Liver (tissue), 9 donors: ENCODE results near the gene BEST4. TPM values are rescaled to one million over a fixed set of nuclear protein-coding genes. Genes with fewer than 3 reads are reported as not detected.
A peak's percentile ranks its signal among the peaks of the same experiment; 100 is the strongest.

ENCODE experiments used
- DNase-seq: peaks from one replicate; pipeline ENCODE4 v3.0.0-alpha.2; 2017; ENCODE audit warnings: low spot score
- H3K27ac ChIP-seq, 2 donors: one replicate each; pipeline ENCODE4 v1.7.0; 2013; ENCODE audit warnings: inconsistent platforms in 2 of 2, low read length in 2 of 2, control low read depth in 1 of 2, low read depth in 1 of 2, mild to moderate bottlenecking in 1 of 2
- H3K27me3 ChIP-seq, 4 donors: one replicate each; pipeline versions ENCODE4 v1.6.1 to v1.7.0; 2013; ENCODE audit warnings: low read length in 3 of 4, inconsistent platforms in 1 of 4, mild to moderate bottlenecking in 1 of 4, moderate library complexity in 1 of 4; ENCODE audit not compliant: control insufficient read depth in 4 of 4, insufficient read depth in 4 of 4
- H3K36me3 ChIP-seq, 4 donors: one replicate each; pipeline versions ENCODE4 v1.6.1 to v1.7.0; 2013; ENCODE audit warnings: low read length in 3 of 4, mild to moderate bottlenecking in 3 of 4, low read depth in 1 of 4, moderate library complexity in 1 of 4; ENCODE audit not compliant: control insufficient read depth in 4 of 4, insufficient read depth in 3 of 4
- H3K4me1 ChIP-seq, 4 donors: one replicate each; pipeline versions ENCODE4 v1.6.1 to v1.7.0; 2013; ENCODE audit warnings: low read length in 3 of 4, mild to moderate bottlenecking in 3 of 4, moderate library complexity in 1 of 4; ENCODE audit not compliant: control insufficient read depth in 4 of 4, insufficient read depth in 4 of 4
- H3K4me3 ChIP-seq, 3 donors: one replicate each; pipeline versions ENCODE4 v1.6.1 to v1.7.0; 2013; ENCODE audit warnings: low read length in 3 of 3, control low read depth in 1 of 3, low read depth in 1 of 3, mild to moderate bottlenecking in 1 of 3
- H3K9ac ChIP-seq, 2 donors: one replicate each; pipeline ENCODE4 v1.7.0; 2013; ENCODE audit warnings: low read length in 2 of 2, mild to moderate bottlenecking in 2 of 2, moderate library complexity in 2 of 2, control low read depth in 1 of 2, low read depth in 1 of 2
- H3K9me3 ChIP-seq, 4 donors: one replicate each; pipeline versions ENCODE4 v1.6.1 to v1.7.0; 2013; ENCODE audit warnings: low read length in 3 of 4; ENCODE audit not compliant: control insufficient read depth in 4 of 4
- ATF3 ChIP-seq: IDR thresholded peaks from 2 replicates; pipeline ENCODE4 v1.6.1; 2016; ENCODE audit warnings: antibody characterized with exemption
- CTCF ChIP-seq: fragments of 150-350 bp; IDR thresholded peaks from 2 replicates; pipeline ENCODE4 v1.5.1; 2017; ENCODE audit warnings: improper control_type of control experiment, low read depth, low read length; ENCODE audit not compliant: missing input control
- EGR1 ChIP-seq, 2 donors: IDR thresholded peaks; 2 replicates each; pipeline ENCODE4 v1.6.1; 2016 to 2018; ENCODE audit warnings: antibody characterized with exemption in 2 of 2, low read depth in 2 of 2
- FOXA1 ChIP-seq: IDR thresholded peaks from 2 replicates; pipeline ENCODE4 v1.6.1; 2016; ENCODE audit warnings: antibody characterized with exemption
- FOXA2 ChIP-seq: IDR thresholded peaks from 2 replicates; pipeline ENCODE4 v1.6.1; 2016; ENCODE audit warnings: antibody characterized with exemption
- GABPA ChIP-seq, 2 donors: IDR thresholded peaks in 1 of 2; conservative IDR thresholded peaks in 1 of 2; 2 replicates each; pipeline ENCODE4 v1.6.1; 2016; ENCODE audit warnings: antibody characterized with exemption in 2 of 2, mild to moderate bottlenecking in 1 of 2, moderate library complexity in 1 of 2
- HNF4A ChIP-seq, 2 donors: conservative IDR thresholded peaks; 2 replicates each; pipeline ENCODE4 v1.6.1; 2016; ENCODE audit warnings: antibody characterized with exemption in 2 of 2, mild to moderate bottlenecking in 2 of 2
- HNF4G ChIP-seq: IDR thresholded peaks from 2 replicates; pipeline ENCODE4 v1.6.1; 2016; ENCODE audit warnings: antibody characterized with exemption
- JUND ChIP-seq, 2 donors: IDR thresholded peaks; 2 replicates each; pipeline ENCODE4 v1.6.1; 2016; ENCODE audit warnings: antibody characterized with exemption in 2 of 2
- MAX ChIP-seq: IDR thresholded peaks from 2 replicates; pipeline ENCODE4 v1.6.1; 2016; ENCODE audit warnings: antibody characterized with exemption
- NR2F2 ChIP-seq: IDR thresholded peaks from 2 replicates; pipeline ENCODE4 v1.6.1; 2016; ENCODE audit warnings: antibody characterized with exemption
- RAD21 ChIP-seq, 2 donors: IDR thresholded peaks; 2 replicates each; pipeline ENCODE4 v1.6.1; 2016; ENCODE audit warnings: antibody characterized with exemption in 2 of 2, mild to moderate bottlenecking in 2 of 2
- REST ChIP-seq: IDR thresholded peaks from 2 replicates; pipeline ENCODE4 v1.6.1; 2016; ENCODE audit warnings: antibody characterized with exemption, mild to moderate bottlenecking
- RXRA ChIP-seq, 2 donors: IDR thresholded peaks; 2 replicates each; pipeline ENCODE4 v1.6.1; 2017 to 2018; ENCODE audit warnings: antibody characterized with exemption in 2 of 2, mild to moderate bottlenecking in 1 of 2
- SP1 ChIP-seq: IDR thresholded peaks from 2 replicates; pipeline ENCODE4 v1.6.1; 2018; ENCODE audit warnings: antibody characterized with exemption, mild to moderate bottlenecking
- TAF1 ChIP-seq: conservative IDR thresholded peaks from 2 replicates; pipeline ENCODE4 v1.6.1; 2016; ENCODE audit warnings: antibody characterized with exemption, mild to moderate bottlenecking
- YY1 ChIP-seq: IDR thresholded peaks from 2 replicates; pipeline ENCODE4 v1.6.1; 2016; ENCODE audit warnings: antibody characterized with exemption, mild to moderate bottlenecking
- WGBS: extraction: QIAGEN DNeasy Blood & Tissue Kit; methylation state at CpG from one replicate; pipeline ENCODE4 v1.1.7; 2013; 5-methylcytosine and 5-hydroxymethylcytosine counted together
- polyA plus RNA-seq, 2 donors: library from polyadenylated mRNA; stranded (reverse) in 1 of 2; unstranded in 1 of 2; fragments of 200-250 nt in 1 of 2; fragments of >200 nt in 1 of 2; fragmentation: Nextera tagmentation in 1 of 2; extraction: Ambion mirVana in 1 of 2; gene quantifications; one replicate each; pipeline versions ENCODE4 v1.2.1 to v1.2.3, GENCODE V29; 2013 to 2015
- total RNA-seq, 2 donors: library from RNA; depleted of rRNA; stranded (reverse); fragments of >200 nt; gene quantifications; one replicate each; pipeline ENCODE4 v1.2.3, GENCODE V29; 2014
- TF ChIP-seq, protein P1 (sequence below): IDR thresholded peaks from 2 replicates; pipeline ENCODE4 v1.6.1; 2016; ENCODE audit warnings: antibody characterized with exemption
- donor health status: healthy.
- donor health status: healthy.
- donor health status: healthy.
- donor health status: healthy.
- donor health status: healthy.

Gene BEST4
- total and polyA plus RNA-seq, 4 donors, result 0.05 TPM; not detected in 3

DNA sequence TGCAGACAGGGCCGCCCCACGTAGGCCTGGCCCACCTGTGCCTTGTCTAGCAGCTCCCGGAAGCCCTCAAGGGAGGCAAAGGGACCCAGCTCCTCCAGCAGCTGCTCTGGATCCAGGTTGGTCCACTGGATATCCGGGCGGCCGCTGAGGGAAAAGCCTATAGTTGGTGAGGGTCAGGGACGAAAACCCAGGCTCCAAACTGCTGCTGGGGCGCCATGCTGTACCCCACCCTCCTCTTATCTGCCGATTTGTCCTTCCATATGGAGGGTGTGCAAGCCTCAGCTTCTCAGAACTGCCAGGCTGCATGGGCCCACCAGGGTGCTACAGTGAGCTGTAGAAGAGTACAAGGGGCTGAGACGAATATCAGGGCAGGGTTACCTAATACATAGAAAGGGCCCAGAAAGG is 42.9 kb upstream of the BEST4 start:
- 88% methylated on average over 10 of the region's 10 CpGs for WGBS
- no peak overlapping the region for H3K4me3 ChIP-seq
- no peak overlapping the region for H3K9ac ChIP-seq
- no peaks in the 10 kb centered on the region for H3K9me3 ChIP-seq
- H3K27me3 ChIP-seq, result no peaks in the 10 kb centered on the region
- peak; percentile 76 for DNase-seq
- H3K36me3 ChIP-seq, result no peaks in the 10 kb centered on the region
- TF ChIP-seq HNF4A (conservative IDR thresholded peaks at IDR 0.05) (no peak), FOXA1 (no peak), REST (no peak), MAX (no peak), SP1 (no peak), EGR1 (IDR thresholded peaks at IDR 0.05; ENCODE audit: low read depth in 2 of 2) (no peak), GABPA (IDR thresholded peaks at IDR 0.05 in 1 of 2, conservative IDR thresholded peaks at IDR 0.05 in 1 of 2) (no peak), CTCF (no peak), ATF3 (no peak), YY1 (no peak), TAF1 (no peak), FOXA2 (no peak), NR2F2 (no peak), HNF4G (no peak), RXRA (IDR thresholded peaks at IDR 0.05) (no peak), JUND (IDR thresholded peaks at IDR 0.05) (no peak), RAD21 (IDR thresholded peaks at IDR 0.05) (no peak)
- TF ChIP-seq, protein P1, sequence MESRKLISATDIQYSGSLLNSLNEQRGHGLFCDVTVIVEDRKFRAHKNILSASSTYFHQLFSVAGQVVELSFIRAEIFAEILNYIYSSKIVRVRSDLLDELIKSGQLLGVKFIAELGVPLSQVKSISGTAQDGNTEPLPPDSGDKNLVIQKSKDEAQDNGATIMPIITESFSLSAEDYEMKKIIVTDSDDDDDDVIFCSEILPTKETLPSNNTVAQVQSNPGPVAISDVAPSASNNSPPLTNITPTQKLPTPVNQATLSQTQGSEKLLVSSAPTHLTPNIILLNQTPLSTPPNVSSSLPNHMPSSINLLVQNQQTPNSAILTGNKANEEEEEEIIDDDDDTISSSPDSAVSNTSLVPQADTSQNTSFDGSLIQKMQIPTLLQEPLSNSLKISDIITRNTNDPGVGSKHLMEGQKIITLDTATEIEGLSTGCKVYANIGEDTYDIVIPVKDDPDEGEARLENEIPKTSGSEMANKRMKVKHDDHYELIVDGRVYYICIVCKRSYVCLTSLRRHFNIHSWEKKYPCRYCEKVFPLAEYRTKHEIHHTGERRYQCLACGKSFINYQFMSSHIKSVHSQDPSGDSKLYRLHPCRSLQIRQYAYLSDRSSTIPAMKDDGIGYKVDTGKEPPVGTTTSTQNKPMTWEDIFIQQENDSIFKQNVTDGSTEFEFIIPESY, result no peak
- peaks cover 0 to 3% (median 1%) of the 10 kb centered on the region in 4 donors for H3K4me1 ChIP-seq
- no peak overlapping the region for H3K27ac ChIP-seq
